Glutamatergic neuron (in vitro differentiated cells): ENCODE measurements around the gene KIDINS220. TPM values are rescaled to one million over a fixed set of nuclear protein-coding genes. Genes with fewer than 3 reads are reported as not detected.
A peak's percentile ranks its signal among the peaks of the same experiment; 100 is the strongest.

Experiments used
- DNase-seq: peaks from one replicate; pipeline ENCODE4 v3.0.0; 2022
- H3K27ac Mint-ChIP-seq: one replicate; pipeline ENCODE4 v1.8.0; 2020; ENCODE audit warnings: mild to moderate bottlenecking, mixed read lengths, inconsistent platforms; ENCODE audit not compliant: unreplicated experiment
- H3K27me3 Mint-ChIP-seq: one replicate; pipeline ENCODE4 v1.8.0; 2020; ENCODE audit warnings: mild to moderate bottlenecking, moderate library complexity, mixed read lengths, inconsistent platforms; ENCODE audit not compliant: unreplicated experiment
- H3K36me3 Mint-ChIP-seq: one replicate; pipeline ENCODE4 v1.8.0; 2020; ENCODE audit warnings: mild to moderate bottlenecking, mixed read lengths, inconsistent platforms; ENCODE audit not compliant: unreplicated experiment
- H3K4me1 Mint-ChIP-seq: one replicate; pipeline ENCODE4 v1.8.0; 2020; ENCODE audit warnings: mild to moderate bottlenecking, low read depth, mixed read lengths, inconsistent platforms; ENCODE audit not compliant: unreplicated experiment
- H3K4me3 Mint-ChIP-seq: one replicate; pipeline ENCODE4 v1.8.0; 2020; ENCODE audit warnings: mild to moderate bottlenecking, mixed read lengths, inconsistent platforms; ENCODE audit not compliant: unreplicated experiment
- H3K9me3 Mint-ChIP-seq: one replicate; pipeline ENCODE4 v1.8.0; 2020; ENCODE audit warnings: mild to moderate bottlenecking, moderate library complexity, mixed read lengths, inconsistent platforms; ENCODE audit not compliant: unreplicated experiment
- total RNA-seq: library from RNA; stranded (reverse); fragmentation: NEBNext Ultra II Directional; extraction: Animal tissue kit (Norgen Biotek cat#: 25700); gene quantifications from one replicate; pipeline ENCODE4 v1.2.1, GENCODE V29; 2021; ENCODE audit not compliant: unreplicated experiment
- TF ChIP-seq, protein P1 (sequence below): fragments of 200-600 bp; sonication (generic); IDR thresholded peaks from one replicate; pipeline ENCODE4 v1.5.0; 2021; ENCODE audit not compliant: partially characterized antibody, unreplicated experiment

The KIDINS220 gene
- total RNA-seq, 1 donor from 2014 or later, result 188 TPM

DNA sequence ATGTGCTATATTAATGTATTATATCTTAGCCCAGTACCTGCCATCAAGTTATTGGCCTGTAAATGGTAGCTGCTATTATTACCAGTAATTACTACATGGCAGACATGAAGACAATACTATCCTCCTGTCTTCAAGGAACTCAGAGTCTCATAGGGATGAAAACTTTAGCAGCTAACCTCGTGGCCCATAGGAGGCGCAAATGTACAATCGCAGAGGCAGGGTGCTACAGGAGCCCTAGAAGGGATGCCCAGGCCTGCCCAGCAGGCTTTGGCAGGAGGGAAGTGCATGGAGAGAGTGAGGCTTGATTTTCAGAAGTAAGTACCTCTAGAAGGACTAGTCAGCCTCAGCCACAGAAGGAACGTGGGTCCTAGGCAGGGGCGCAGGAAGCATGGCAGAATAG lies 44.7 kb upstream of the KIDINS220 start:
- peak; percentile 53 for DNase-seq
- Mint-ChIP-seq H3K4me3 (no peak overlapping the region), H3K9me3 (no peaks in the 10 kb centered on the region), H3K36me3 (no peaks in the 10 kb centered on the region), H3K27me3 (peaks cover 2% of the 10 kb centered on the region), H3K4me1 (no peaks in the 10 kb centered on the region), H3K27ac (no peak overlapping the region)
- TF ChIP-seq, protein P1, sequence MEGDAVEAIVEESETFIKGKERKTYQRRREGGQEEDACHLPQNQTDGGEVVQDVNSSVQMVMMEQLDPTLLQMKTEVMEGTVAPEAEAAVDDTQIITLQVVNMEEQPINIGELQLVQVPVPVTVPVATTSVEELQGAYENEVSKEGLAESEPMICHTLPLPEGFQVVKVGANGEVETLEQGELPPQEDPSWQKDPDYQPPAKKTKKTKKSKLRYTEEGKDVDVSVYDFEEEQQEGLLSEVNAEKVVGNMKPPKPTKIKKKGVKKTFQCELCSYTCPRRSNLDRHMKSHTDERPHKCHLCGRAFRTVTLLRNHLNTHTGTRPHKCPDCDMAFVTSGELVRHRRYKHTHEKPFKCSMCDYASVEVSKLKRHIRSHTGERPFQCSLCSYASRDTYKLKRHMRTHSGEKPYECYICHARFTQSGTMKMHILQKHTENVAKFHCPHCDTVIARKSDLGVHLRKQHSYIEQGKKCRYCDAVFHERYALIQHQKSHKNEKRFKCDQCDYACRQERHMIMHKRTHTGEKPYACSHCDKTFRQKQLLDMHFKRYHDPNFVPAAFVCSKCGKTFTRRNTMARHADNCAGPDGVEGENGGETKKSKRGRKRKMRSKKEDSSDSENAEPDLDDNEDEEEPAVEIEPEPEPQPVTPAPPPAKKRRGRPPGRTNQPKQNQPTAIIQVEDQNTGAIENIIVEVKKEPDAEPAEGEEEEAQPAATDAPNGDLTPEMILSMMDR, result peak; percentile 47

DNA sequence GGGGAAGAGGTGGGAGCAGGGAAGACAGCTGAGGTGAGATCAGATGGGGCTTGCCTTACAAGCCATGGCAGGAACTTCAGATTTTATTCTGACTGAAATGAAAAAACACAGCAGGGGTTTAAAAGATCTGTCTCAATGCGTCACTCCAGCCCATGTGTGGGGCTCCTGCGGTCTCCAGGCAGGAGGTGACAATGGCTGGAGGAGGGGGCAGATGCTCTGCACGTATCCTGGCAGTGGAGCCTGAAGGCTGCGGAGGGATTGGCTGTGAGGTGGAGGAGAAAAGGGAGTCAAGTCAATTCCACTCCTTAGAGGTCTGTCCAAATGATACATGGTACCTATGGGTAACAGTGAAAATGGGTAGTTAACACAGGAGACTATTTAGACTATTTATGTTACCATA lies 40.5 kb upstream of the KIDINS220 start:
- Mint-ChIP-seq H3K27ac (peak overlapping the region; percentile 29), H3K9me3 (no peaks in the 10 kb centered on the region), H3K27me3 (peaks cover 2% of the 10 kb centered on the region), H3K36me3 (no peaks in the 10 kb centered on the region), H3K4me1 (no peaks in the 10 kb centered on the region), H3K4me3 (no peak overlapping the region)
- DNase-seq, result no peak
- TF ChIP-seq, protein P1, result no peak

DNA sequence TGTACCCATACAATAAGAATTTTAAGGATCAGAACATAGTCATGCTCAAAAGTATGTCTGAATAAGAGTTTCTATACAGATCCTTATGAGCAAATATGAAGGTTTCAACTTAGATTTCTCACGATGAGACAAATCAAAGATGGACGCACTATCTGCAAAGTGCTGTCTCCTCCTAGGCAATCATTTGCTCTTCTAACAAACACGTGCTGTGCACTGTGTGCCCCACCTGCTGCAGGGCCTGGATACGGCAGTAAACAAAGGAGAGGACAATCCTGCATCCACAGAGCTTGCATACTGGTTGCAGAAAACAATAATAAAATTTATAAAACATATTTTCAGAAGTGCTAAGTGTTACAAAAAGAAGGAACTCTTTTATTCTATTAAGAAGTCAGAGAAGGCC lies 39.9 kb upstream of the KIDINS220 start:
- no peaks in the 10 kb centered on the region for H3K4me1 Mint-ChIP-seq
- H3K4me3 Mint-ChIP-seq, result no peak overlapping the region
- TF ChIP-seq, protein P1, result no peak
- no peak for DNase-seq
- no peaks in the 10 kb centered on the region for H3K9me3 Mint-ChIP-seq
- H3K27ac Mint-ChIP-seq, result peak overlapping the region; percentile 29
- peaks cover 2% of the 10 kb centered on the region for H3K27me3 Mint-ChIP-seq
- H3K36me3 Mint-ChIP-seq, result no peaks in the 10 kb centered on the region

DNA sequence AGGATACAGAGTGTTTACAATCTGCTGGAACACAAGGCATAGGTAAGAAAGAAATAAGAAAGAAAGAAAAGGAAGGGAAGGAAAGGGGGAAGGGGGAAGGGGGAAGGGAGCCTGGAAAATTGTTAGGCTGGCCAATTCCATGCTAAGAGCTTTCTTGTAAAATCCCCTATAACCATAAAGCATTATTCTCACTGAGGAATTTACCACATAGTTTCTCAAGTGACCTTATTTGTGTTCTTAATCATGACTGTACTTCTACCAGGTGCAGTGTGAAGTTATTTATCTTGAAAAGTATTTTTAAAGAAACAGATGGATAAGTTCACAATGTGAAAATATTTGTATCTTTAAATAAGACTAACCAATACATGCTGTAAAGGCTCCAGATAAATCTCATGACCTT lies 39.2 kb upstream of the KIDINS220 start:
- Mint-ChIP-seq H3K27me3 (no peaks in the 10 kb centered on the region), H3K27ac (no peak overlapping the region), H3K9me3 (no peaks in the 10 kb centered on the region), H3K4me1 (no peaks in the 10 kb centered on the region), H3K4me3 (no peak overlapping the region), H3K36me3 (no peaks in the 10 kb centered on the region)
- no peak for DNase-seq
- TF ChIP-seq, protein P1, result no peak

DNA sequence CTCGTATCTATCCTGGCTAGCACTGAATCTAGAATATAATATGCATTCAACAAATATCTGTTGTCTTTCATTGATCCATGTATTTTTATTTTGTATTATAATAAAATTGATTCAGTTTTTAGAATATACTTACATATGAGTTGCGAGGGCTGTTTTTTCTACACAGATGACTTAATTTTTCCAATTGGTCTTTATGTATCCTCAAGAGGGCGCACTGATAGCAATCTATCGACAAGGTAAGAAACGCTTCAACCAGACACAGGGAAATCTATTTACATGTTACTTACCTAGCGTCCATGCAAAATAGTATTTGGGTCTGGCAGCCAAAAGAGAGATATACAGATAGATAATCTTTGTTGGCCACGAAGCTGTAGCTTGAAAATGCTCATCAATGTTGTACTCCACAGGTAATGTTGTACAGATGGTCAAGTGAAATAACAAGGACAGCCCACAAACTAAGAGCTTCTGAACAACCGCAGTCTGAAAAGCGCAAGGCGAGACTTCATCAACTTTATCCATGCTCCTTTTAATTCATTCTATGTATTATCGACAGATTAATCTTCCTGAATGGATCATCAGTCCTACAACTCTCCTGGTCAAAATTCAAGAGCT lies 35.5 kb upstream of the KIDINS220 start:
- TF ChIP-seq, protein P1, result peak; percentile 53
- Mint-ChIP-seq H3K27me3 (no peaks in the 10 kb centered on the region), H3K4me1 (no peaks in the 10 kb centered on the region), H3K36me3 (no peaks in the 10 kb centered on the region), H3K27ac (no peak overlapping the region), H3K4me3 (no peak overlapping the region), H3K9me3 (no peaks in the 10 kb centered on the region)
- no peak for DNase-seq
